GM10266 (cell line): ENCODE results near the gene XRCC4.
A peak's percentile ranks its signal among the peaks of the same experiment; 100 is the strongest.

Experiments used
- DNase-seq: peaks from one replicate; pipeline ENCODE4 v3.0.0; 2012; ENCODE audit errors: extremely low spot score
- TF ChIP-seq, protein P1 (sequence below): IDR thresholded peaks from 2 replicates; pipeline ENCODE4 v1.5.1; 2012; ENCODE audit warnings: mild to moderate bottlenecking, low read depth; ENCODE audit not compliant: control insufficient read depth, insufficient read depth; ENCODE audit errors: missing control alignments

The XRCC4 gene

DNA sequence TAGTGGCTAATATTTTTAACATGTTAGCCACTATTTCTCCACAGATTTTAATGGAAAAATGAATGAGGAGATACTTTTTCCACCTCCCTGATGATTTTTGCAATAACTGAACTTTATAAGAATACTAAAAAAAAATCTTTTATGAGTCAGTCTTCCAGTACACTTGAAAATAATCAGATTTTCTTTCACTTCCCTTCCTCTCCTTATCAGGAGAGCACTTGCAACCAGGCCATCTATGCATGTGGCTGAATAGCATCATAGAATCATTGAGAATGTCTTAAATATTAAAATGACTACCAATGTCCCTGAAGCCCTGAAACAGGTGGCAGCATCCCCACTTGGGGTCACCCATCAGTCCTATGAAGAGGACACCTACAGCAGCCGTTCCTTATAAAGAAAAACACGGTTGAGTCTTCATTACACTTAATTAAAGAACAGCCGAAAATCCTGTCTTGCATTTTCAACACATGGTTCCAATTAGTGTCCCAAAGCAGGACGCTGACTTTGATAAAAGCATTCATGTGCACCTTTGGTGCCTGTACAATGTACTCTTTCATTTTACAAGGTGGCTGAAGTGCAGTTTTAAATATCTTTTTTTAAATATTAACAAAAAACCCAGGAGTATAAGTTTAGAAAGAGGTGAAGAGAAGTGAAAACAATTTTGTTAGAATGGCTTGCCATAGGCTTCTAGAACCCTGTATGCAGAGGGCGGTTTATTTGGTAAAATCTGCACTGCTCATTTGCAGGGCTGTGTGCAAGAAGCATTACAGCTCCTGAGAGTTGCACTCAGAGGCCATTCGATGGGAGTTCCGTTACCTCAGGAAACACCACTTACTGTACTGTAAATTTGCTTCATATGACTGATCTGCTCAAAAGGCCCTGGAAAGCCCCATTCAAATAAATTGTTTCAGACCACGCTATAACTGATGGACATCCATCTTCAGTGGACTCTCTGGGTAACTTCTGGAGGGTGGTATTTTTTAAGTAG lies 287.3 kb downstream of the XRCC4 start:
- DNase-seq = peak; percentile 7
- TF ChIP-seq, protein P1, sequence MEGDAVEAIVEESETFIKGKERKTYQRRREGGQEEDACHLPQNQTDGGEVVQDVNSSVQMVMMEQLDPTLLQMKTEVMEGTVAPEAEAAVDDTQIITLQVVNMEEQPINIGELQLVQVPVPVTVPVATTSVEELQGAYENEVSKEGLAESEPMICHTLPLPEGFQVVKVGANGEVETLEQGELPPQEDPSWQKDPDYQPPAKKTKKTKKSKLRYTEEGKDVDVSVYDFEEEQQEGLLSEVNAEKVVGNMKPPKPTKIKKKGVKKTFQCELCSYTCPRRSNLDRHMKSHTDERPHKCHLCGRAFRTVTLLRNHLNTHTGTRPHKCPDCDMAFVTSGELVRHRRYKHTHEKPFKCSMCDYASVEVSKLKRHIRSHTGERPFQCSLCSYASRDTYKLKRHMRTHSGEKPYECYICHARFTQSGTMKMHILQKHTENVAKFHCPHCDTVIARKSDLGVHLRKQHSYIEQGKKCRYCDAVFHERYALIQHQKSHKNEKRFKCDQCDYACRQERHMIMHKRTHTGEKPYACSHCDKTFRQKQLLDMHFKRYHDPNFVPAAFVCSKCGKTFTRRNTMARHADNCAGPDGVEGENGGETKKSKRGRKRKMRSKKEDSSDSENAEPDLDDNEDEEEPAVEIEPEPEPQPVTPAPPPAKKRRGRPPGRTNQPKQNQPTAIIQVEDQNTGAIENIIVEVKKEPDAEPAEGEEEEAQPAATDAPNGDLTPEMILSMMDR = no peak

DNA sequence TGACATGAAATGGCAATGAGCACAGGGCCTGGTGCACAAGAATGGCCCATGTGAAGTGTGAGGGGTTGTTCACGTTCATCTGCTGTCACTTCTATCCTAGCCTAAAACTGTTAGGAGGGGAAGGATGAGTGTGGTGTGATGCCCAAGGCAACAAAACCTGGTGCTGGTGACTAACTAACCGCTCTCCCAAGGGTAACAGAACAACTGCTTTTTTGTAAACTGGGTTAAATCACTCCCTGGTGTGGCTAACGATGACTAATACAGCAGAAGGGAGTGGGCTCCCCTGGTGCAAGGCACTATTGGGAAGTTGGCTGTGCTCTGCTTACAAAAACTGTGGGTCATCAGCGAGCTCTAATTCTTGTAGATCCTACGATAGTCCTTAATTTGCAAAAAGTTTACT lies 291.0 kb downstream of the XRCC4 start:
- no peak for DNase-seq
- TF ChIP-seq, protein P1 = no peak

DNA sequence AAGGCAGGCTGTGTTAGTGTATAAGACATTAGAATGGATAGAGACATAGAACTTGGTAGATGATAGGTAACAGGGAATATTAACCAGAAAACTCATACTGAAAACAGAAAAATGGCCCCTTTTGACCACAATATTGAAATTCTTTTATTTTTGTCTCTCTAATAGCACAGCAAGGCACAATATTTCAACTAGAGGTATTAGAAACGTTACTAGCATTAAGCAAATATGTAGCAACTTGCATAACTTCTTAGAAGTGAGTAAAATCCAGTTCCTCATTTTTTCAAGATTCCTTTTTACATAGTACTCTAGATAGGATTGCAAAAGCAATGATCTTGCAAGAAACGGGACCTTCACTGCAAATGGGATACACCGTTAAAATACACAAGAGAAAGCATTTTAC lies 291.5 kb downstream of the XRCC4 start:
- no peak for DNase-seq

DNA sequence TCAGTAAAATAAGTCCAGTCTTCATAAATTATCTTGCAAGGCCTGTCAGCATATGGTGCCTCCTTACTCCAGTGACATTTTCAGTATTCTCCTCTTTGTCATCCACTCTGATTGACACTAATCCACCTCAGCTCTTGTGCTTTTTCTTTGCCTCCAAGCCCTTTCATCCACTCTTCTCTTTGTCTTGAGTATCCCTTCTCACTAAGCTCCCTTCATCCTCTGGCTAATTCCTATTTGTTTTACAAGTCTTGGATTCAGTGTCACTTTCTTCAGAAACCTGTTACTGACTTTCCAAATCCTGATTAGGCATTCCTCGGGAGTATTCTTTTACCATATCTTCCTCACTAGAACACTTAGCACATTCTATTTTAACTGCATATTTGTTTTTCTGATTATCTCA lies 293.6 kb downstream of the XRCC4 start:
- TF ChIP-seq, protein P1 = no peak
- no peak for DNase-seq

More for the DNA sequence above, 291.5 kb downstream of the XRCC4 start:
- TF ChIP-seq, protein P1 = no peak

DNA sequence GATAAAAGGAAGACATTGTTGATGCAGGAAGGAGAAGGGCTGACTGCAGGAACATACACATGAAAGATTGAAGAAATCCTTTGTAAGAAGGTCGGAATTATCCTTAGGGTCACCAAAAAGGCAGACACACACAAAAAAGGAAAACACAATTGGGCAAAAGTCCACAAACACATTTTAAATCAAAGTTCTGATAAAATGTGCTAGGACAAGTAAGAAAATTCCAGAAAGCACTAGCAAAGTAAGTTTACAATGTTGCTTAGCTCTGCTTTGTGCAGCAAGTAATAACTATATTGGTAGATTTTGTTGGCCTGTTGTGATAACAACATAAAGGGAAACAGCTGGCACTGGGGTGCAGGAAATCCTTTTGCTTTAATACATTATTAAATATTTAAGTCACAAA lies 294.4 kb downstream of the XRCC4 start:
- no peak for DNase-seq
- TF ChIP-seq, protein P1 = no peak

DNA sequence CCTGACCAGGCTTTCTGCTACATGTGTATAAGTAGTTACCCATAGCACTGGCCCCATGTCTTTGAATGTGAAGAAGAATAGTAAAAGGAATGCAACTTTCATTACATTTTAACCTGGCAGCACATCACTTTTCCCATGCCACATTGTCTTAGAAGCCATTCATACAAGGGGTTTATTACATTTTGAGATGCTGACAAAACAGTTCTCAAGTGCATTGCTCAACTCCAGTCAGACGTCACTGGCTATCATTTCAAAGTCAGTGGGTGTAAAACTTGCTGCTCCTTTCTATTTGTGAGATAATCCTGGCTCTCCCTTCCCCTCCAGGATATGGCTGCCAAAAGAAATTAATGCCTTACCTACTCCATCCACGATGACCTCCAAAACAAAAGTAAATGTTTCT lies 297.2 kb downstream of the XRCC4 start:
- DNase-seq = no peak
- TF ChIP-seq, protein P1 = no peak
